ENCODE results near the gene ANTXR1. TPM values are rescaled to one million over a fixed set of nuclear protein-coding genes. Genes with fewer than 3 reads are reported as not detected.
A peak's percentile ranks its signal among the peaks of the same experiment; 100 is the strongest.

The ANTXR1 gene
- total and polyA plus RNA-seq, 2 donors (not counting 3 experiments of a cell fraction or from before 2014, with no cell fraction given) = 4.2 to 17.3 TPM

GRCh38 chr2:69125816-69126215 lies 112.8 kb downstream of the ANTXR1 start:
- H3K9ac ChIP-seq (replicated peaks; ENCODE audit: extremely low read depth, insufficient read depth, low read length) = no peak overlapping the region
- no peaks in the 10 kb centered on the region for H4K20me1 ChIP-seq (replicated peaks; ENCODE audit: control insufficient read depth, extremely low read depth, insufficient read depth, low read length)
- TF ChIP-seq GATA2 (IDR thresholded peaks at IDR 0.05; ENCODE audit: insufficient read depth, insufficient read length, low read depth, low read length) = no peak
- TF ChIP-seq CTCF (IDR thresholded peaks at IDR 0.05; ENCODE audit: extremely low read depth in 1 of 2, insufficient read depth in 1 of 2, low read depth in 1 of 2, low read length in 2 of 2) = no peak
- no peak for TF ChIP-seq MYC (IDR thresholded peaks at IDR 0.05; ENCODE audit: low read depth, low read length)
- no peak for TF ChIP-seq POLR2A (IDR thresholded peaks at IDR 0.05; ENCODE audit: low read depth, low read length)
- TF ChIP-seq EZH2 (IDR thresholded peaks at IDR 0.05; ENCODE audit: borderline replicate concordance, low read depth, low read length, severe bottlenecking) = no peak
- TF ChIP-seq, protein P1, sequence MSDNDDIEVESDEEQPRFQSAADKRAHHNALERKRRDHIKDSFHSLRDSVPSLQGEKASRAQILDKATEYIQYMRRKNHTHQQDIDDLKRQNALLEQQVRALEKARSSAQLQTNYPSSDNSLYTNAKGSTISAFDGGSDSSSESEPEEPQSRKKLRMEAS (IDR thresholded peaks at IDR 0.05; ENCODE audit: insufficient read depth, insufficient read length) = no peak
- no peak for TF ChIP-seq FOS (IDR thresholded peaks at IDR 0.05; ENCODE audit: borderline replicate concordance, insufficient read depth, low read length)
- no peak for TF ChIP-seq JUN (IDR thresholded peaks at IDR 0.05; ENCODE audit: borderline replicate concordance, insufficient read depth, insufficient read length, low read depth)
- TF ChIP-seq POLR2AphosphoS5 (IDR thresholded peaks at IDR 0.05; ENCODE audit: insufficient read depth, low read depth, low read length) = no peak
- FAIRE-seq (no peak), DNase-seq (ENCODE audit: low read depth, low spot score) (peak; percentile 31)
- no peaks in the 10 kb centered on the region for H3K36me3 ChIP-seq (ENCODE audit: control insufficient read depth in 2 of 2, extremely low read depth in 1 of 2, insufficient read depth in 2 of 2, low read length in 2 of 2)
- H3K27me3 ChIP-seq (ENCODE audit: control insufficient read depth in 2 of 2, insufficient read depth in 2 of 2, low read length in 2 of 2) = no peaks in the 10 kb centered on the region
- H3K4me2 ChIP-seq (ENCODE audit: insufficient read depth, low read length) = no peak overlapping the region
- intact Hi-C loops (cut with micrococcal nuclease) = no loop called here
- POLR2A ChIA-PET = no interaction called here
- no peaks in the 10 kb centered on the region for H3K9me3 ChIP-seq (replicated peaks; ENCODE audit: control insufficient read depth, insufficient read depth, low read length)
- dilution Hi-C loops (cut with MboI; ENCODE audit: extremely low pct_ligation_motif_present, low sequenced_read_pairs) = no loop called here
- H3K4me1 ChIP-seq (ENCODE audit: control insufficient read depth, extremely low read depth, insufficient read depth, low read length) = peaks cover 26% of the 10 kb centered on the region
- H3K27ac ChIP-seq (ENCODE audit: insufficient read depth, low read depth, low read length) = no peak overlapping the region
- no peak overlapping the region for H3K4me3 ChIP-seq (replicated peaks in 1 of 3; ENCODE audit: insufficient read depth in 1 of 3, low read depth in 1 of 3, low read length in 3 of 3)
- H3K9me1 ChIP-seq (replicated peaks; ENCODE audit: control insufficient read depth, extremely low read depth, insufficient read depth, low read length) = no peaks in the 10 kb centered on the region
- no peaks in the 10 kb centered on the region for H3K79me2 ChIP-seq (ENCODE audit: control insufficient read depth, insufficient read depth, low read length)
- CTCF ChIA-PET = interaction anchor here (0.8 to 0.9 kb wide), 2 partner anchors 9 to 183 kb away, joined by 3 to 4 read pairs; no protein-coding TSS in a partner anchor
- no peak overlapping the region for H2AFZ ChIP-seq (ENCODE audit: low read depth, low read length)
- no TSS peak for BruUV-seq (replicated peaks)
